HCT116 (cell line): ENCODE measurements around the gene MAP3K21. TPM values are rescaled to one million over a fixed set of nuclear protein-coding genes. Genes with fewer than 3 reads are reported as not detected.

Source experiments
- ATAC-seq: fragments of 200-7000 bp; cut with Tn5 transposase; 2 replicates; pipeline ENCODE4 v1.9.1; 2020; ENCODE audit warnings: mild to moderate bottlenecking, moderate library complexity
- BruUV-seq: library from RNA; stranded (reverse); fragments of 400-500 nt; replicated peaks from 2 replicates; lab custom pipeline; 2021; lab: Mats Ljungman, UMichigan
- CTCF ChIA-PET: fragments of 300-600 bp; sonication (Branson Sonifier 250); formaldehyde crosslinking; loops from one replicate; lab custom pipeline; 2021; ENCODE audit warnings: antibody characterized with exemption; lab: Charles Lee
- POLR2A ChIA-PET: fragments of 300-600, 350-600 bp; sonication (Branson Sonifier 250); formaldehyde crosslinking; loops from one replicate; lab custom pipeline; 2021; ENCODE audit warnings: antibody characterized with exemption; lab: Charles Lee
- RAD21 ChIA-PET, 2 experiments: fragments of 300-600 bp; sonication (Branson Sonifier 250); formaldehyde crosslinking; loops; one replicate each; lab custom pipeline; 2023; ENCODE audit warnings: low total read pairs in 2 of 2; ENCODE audit not compliant: uncharacterized antibody in 2 of 2, unreplicated experiment in 2 of 2, low non-redundant PET in 1 of 2; lab: Charles Lee
- DNase-seq: peaks from one replicate; pipeline ENCODE4 v3.0.0-alpha.2; 2010; ENCODE audit warnings: low read depth, low spot score
- H2AFZ ChIP-seq: fragments of 200-600 bp; shearing (Covaris generic), sonication (generic); 2 replicates; pipeline ENCODE4 v1.6.1; 2017; ENCODE audit warnings: low read depth, mixed run types, mixed read lengths, antibody characterized with exemption, low read length; ENCODE audit not compliant: poor library complexity, severe bottlenecking
- H3K27ac ChIP-seq: 2 replicates; pipeline ENCODE4 v1.5.1; 2012; ENCODE audit warnings: low read depth, low read length
- H3K27me3 ChIP-seq: fragments of 200-600 bp; sonication (generic); 2 replicates; pipeline ENCODE4 v1.6.1; 2016; ENCODE audit warnings: mixed run types, low read length, mixed read lengths; ENCODE audit not compliant: insufficient read depth
- H3K36me3 ChIP-seq, 2 experiments: fragments of 200-500 bp in 1 of 2; fragments of 200-600 bp in 1 of 2; sonication (Bioruptor generic) in 1 of 2; sonication (generic) in 1 of 2; 2 replicates each; pipeline versions ENCODE4 v1.5.1 to v1.6.1; 2014 to 2016; ENCODE audit warnings: low read length in 2 of 2, inconsistent platforms in 1 of 2, mixed read lengths in 1 of 2, mixed run types in 1 of 2; ENCODE audit not compliant: insufficient read depth in 2 of 2, control insufficient read depth in 1 of 2
- H3K4me1 ChIP-seq, 2 experiments: fragments of 200-600 bp in 1 of 2; sonication (generic) in 1 of 2; 2 replicates each; pipeline versions ENCODE4 v1.5.1 to v1.6.1; 2012 to 2017; ENCODE audit warnings: low read length in 2 of 2, inconsistent platforms in 1 of 2, mild to moderate bottlenecking in 1 of 2, mixed read lengths in 1 of 2, mixed run types in 1 of 2, moderate library complexity in 1 of 2; ENCODE audit not compliant: insufficient read depth in 2 of 2, control insufficient read depth in 1 of 2
- H3K4me2 ChIP-seq: fragments of 200-600 bp; sonication (generic); 2 replicates; pipeline ENCODE4 v1.6.1; 2017; ENCODE audit warnings: mixed run types, low read length, mixed read lengths
- H3K4me3 ChIP-seq, 2 experiments: fragments of 200-600 bp in 1 of 2; sonication (generic) in 1 of 2; replicated peaks in 1 of 2; 2 replicates each; pipeline ENCODE4 v1.5.1; 2011 to 2016; ENCODE audit warnings: low read length in 2 of 2, control low read depth in 1 of 2, low read depth in 1 of 2, mild to moderate bottlenecking in 1 of 2, mixed read lengths in 1 of 2, mixed run types in 1 of 2
- H3K79me2 ChIP-seq: fragments of 200-600 bp; sonication (generic); 2 replicates; pipeline ENCODE4 v1.6.1; 2017; ENCODE audit warnings: mild to moderate bottlenecking, mixed run types, low read length, moderate library complexity, mixed read lengths; ENCODE audit not compliant: insufficient read depth
- H3K9ac ChIP-seq: fragments of 200-600 bp; sonication (generic); 2 replicates; pipeline ENCODE4 v1.6.1; 2016; ENCODE audit warnings: low read length, mixed read lengths
- H3K9me2 ChIP-seq: fragments of 200-600 bp; sonication (generic), shearing (Covaris generic); 2 replicates; pipeline ENCODE4 v1.6.1; 2017; ENCODE audit warnings: mixed run types, mild to moderate bottlenecking, moderate library complexity; ENCODE audit not compliant: insufficient read depth
- H3K9me3 ChIP-seq, 2 experiments: fragments of 200-500 bp in 1 of 2; fragments of 200-600 bp in 1 of 2; sonication (Bioruptor generic) in 1 of 2; sonication (generic) in 1 of 2; 2 replicates each; pipeline ENCODE4 v1.6.1; 2014 to 2017; ENCODE audit warnings: low read length in 2 of 2, mixed read lengths in 2 of 2, inconsistent platforms in 1 of 2, low read depth in 1 of 2, mild to moderate bottlenecking in 1 of 2, mixed run types in 1 of 2, moderate library complexity in 1 of 2; ENCODE audit not compliant: control insufficient read depth in 1 of 2, insufficient read depth in 1 of 2
- H4K20me1 ChIP-seq: fragments of 200-600 bp; sonication (generic), shearing (Covaris generic); 2 replicates; pipeline ENCODE4 v1.6.1; 2017; ENCODE audit warnings: mixed run types, mild to moderate bottlenecking, moderate library complexity; ENCODE audit not compliant: insufficient read depth
- CBX3 ChIP-seq: IDR thresholded peaks from 2 replicates; pipeline ENCODE4 v1.6.1; 2012; ENCODE audit warnings: low read depth
- CEBPB ChIP-seq: IDR thresholded peaks from 2 replicates; pipeline ENCODE4 v1.6.1; 2012; ENCODE audit warnings: low read depth
- EGR1 ChIP-seq: IDR thresholded peaks from 2 replicates; pipeline ENCODE4 v1.6.1; 2012; ENCODE audit warnings: low read depth
- EZH2 ChIP-seq: fragments of 200-600 bp; sonication (generic); IDR thresholded peaks from 2 replicates; pipeline ENCODE4 v1.6.1; 2017; ENCODE audit warnings: antibody characterized with exemption, mixed run types
- EZH2phosphoT487 ChIP-seq: fragments of 200-600 bp; IDR thresholded peaks from 2 replicates; pipeline ENCODE4 v1.6.1; 2018; ENCODE audit warnings: antibody characterized with exemption, borderline replicate concordance
- FOSL1 ChIP-seq: IDR thresholded peaks from 2 replicates; pipeline ENCODE4 v1.6.1; 2012; ENCODE audit warnings: low read depth
- JUND ChIP-seq: IDR thresholded peaks from 2 replicates; pipeline ENCODE4 v1.6.1; 2012
- POLR2AphosphoS5 ChIP-seq: IDR thresholded peaks from 2 replicates; pipeline ENCODE4 v1.6.1; 2011; ENCODE audit warnings: mild to moderate bottlenecking, low read depth, low read length, moderate library complexity
- SP1 ChIP-seq: IDR thresholded peaks from 2 replicates; pipeline ENCODE4 v1.6.1; 2012; ENCODE audit warnings: low read depth
- SRF ChIP-seq: IDR thresholded peaks from 2 replicates; pipeline ENCODE4 v1.6.1; 2012; ENCODE audit warnings: low read depth
- TCF7L2 ChIP-seq: IDR thresholded peaks from 2 replicates; pipeline ENCODE4 v1.7.0; 2011; ENCODE audit warnings: borderline replicate concordance, inconsistent platforms; ENCODE audit not compliant: insufficient read depth, insufficient read length; ENCODE audit errors: extremely low read depth
- YY1 ChIP-seq: IDR thresholded peaks from 2 replicates; pipeline ENCODE4 v1.6.1; 2011; ENCODE audit warnings: low read length, low read depth, moderate library complexity, mild to moderate bottlenecking; ENCODE audit not compliant: insufficient replicate concordance; ENCODE audit errors: extremely low read depth
- ZFX ChIP-seq: fragments of 450-650 bp; IDR thresholded peaks from 2 replicates; pipeline ENCODE4 v1.6.1; 2017
- intact Hi-C: fragments of 100-400 bp; cut with micrococcal nuclease; formaldehyde crosslinking; loops from 2 replicates; pipeline ENCODE4 v1.10.0; 2022
- total RNA-seq: library from RNA; stranded (reverse); gene quantifications from one replicate; pipeline ENCODE4 v1.2.1, GENCODE V29; 2021; ENCODE audit not compliant: unreplicated experiment
- TF ChIP-seq, protein P1 (sequence below): IDR thresholded peaks from 2 replicates; pipeline ENCODE4 v1.6.1; 2012
- TF ChIP-seq, protein P2 (sequence below): IDR thresholded peaks from 2 replicates; pipeline ENCODE4 v1.6.1; 2011; ENCODE audit warnings: mild to moderate bottlenecking, low read length, moderate library complexity; ENCODE audit not compliant: insufficient replicate concordance; ENCODE audit errors: extremely low read depth
- TF ChIP-seq, protein P3 (sequence below), 3 experiments: fragments of 200-600 bp in 1 of 3; sonication (generic) in 1 of 3; IDR thresholded peaks in 2 of 3; conservative IDR thresholded peaks in 1 of 3; 2 replicates each; pipeline ENCODE4 v1.5.1; 2012 to 2017; ENCODE audit warnings: low read depth in 2 of 3, low read length in 2 of 3, antibody characterized with exemption in 1 of 3, borderline replicate concordance in 1 of 3, control low read depth in 1 of 3, mild to moderate bottlenecking in 1 of 3, mixed read lengths in 1 of 3, mixed run types in 1 of 3, moderate library complexity in 1 of 3; ENCODE audit not compliant: insufficient read depth in 1 of 3
- TF ChIP-seq, protein P4 (sequence below): IDR thresholded peaks from 2 replicates; pipeline ENCODE4 v1.6.1; 2012

MAP3K21 gene
- total RNA-seq, 1 experiment from 2014 or later, result 19.1 TPM

DNA sequence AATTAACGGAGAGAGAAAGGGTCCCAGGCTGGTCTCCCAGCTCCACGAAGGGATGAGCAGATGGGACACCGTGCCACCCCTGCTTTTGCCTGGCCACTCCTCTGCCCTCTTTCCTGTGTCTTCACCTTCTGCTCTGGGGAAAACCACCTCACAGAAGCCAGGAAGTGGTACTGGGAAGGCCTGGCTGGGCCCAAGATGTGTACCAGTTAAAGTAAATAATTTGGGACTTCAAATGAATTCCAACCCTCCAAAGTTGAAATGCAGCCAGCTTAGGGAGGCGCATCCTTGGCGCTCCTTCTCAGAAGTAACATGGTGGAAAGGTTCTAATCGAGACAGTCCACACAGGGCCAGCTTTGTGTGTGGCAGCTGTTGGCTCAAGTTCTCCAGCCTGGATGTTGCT, 45.7 kb downstream of the MAP3K21 start:
- peaks cover 8% of the 10 kb centered on the region; the same call in 1 of the 2 replicates for H3K79me2 ChIP-seq
- intact Hi-C loops, result no loop called here
- H3K9ac ChIP-seq, result no peak overlapping the region
- no peak for ATAC-seq
- H2AFZ ChIP-seq, result no peak overlapping the region
- no peak for DNase-seq
- H3K36me3 ChIP-seq, result peaks cover 6 to 11% of the 10 kb centered on the region in 2 experiments; a peak in 1 of 4 replicates
- RAD21 ChIA-PET, result no interaction called here
- H3K9me3 ChIP-seq, result no peaks in the 10 kb centered on the region
- H3K27me3 ChIP-seq, result no peaks in the 10 kb centered on the region
- no TSS peak for BruUV-seq
- POLR2A ChIA-PET, result no interaction called here
- H4K20me1 ChIP-seq, result no peaks in the 10 kb centered on the region
- H3K4me1 ChIP-seq, result peaks cover 7 to 8% of the 10 kb centered on the region in 2 experiments
- no peaks in the 10 kb centered on the region for H3K9me2 ChIP-seq
- CTCF ChIA-PET, result no interaction called here
- H3K4me2 ChIP-seq, result no peak overlapping the region
- H3K4me3 ChIP-seq, result no peak overlapping the region
- TF ChIP-seq, protein P1, sequence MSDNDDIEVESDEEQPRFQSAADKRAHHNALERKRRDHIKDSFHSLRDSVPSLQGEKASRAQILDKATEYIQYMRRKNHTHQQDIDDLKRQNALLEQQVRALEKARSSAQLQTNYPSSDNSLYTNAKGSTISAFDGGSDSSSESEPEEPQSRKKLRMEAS, result no peak
- TF ChIP-seq EZH2 (no peak), ZFX (no peak), CBX3 (no peak), CEBPB (no peak), JUND (no peak), EZH2phosphoT487 (no peak), SP1 (no peak), SRF (no peak), POLR2AphosphoS5 (no peak), YY1 (no peak), EGR1 (no peak), TCF7L2 (no peak), FOSL1 (no peak)
- TF ChIP-seq, protein P2, sequence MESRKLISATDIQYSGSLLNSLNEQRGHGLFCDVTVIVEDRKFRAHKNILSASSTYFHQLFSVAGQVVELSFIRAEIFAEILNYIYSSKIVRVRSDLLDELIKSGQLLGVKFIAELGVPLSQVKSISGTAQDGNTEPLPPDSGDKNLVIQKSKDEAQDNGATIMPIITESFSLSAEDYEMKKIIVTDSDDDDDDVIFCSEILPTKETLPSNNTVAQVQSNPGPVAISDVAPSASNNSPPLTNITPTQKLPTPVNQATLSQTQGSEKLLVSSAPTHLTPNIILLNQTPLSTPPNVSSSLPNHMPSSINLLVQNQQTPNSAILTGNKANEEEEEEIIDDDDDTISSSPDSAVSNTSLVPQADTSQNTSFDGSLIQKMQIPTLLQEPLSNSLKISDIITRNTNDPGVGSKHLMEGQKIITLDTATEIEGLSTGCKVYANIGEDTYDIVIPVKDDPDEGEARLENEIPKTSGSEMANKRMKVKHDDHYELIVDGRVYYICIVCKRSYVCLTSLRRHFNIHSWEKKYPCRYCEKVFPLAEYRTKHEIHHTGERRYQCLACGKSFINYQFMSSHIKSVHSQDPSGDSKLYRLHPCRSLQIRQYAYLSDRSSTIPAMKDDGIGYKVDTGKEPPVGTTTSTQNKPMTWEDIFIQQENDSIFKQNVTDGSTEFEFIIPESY, result no peak
- TF ChIP-seq, protein P3, sequence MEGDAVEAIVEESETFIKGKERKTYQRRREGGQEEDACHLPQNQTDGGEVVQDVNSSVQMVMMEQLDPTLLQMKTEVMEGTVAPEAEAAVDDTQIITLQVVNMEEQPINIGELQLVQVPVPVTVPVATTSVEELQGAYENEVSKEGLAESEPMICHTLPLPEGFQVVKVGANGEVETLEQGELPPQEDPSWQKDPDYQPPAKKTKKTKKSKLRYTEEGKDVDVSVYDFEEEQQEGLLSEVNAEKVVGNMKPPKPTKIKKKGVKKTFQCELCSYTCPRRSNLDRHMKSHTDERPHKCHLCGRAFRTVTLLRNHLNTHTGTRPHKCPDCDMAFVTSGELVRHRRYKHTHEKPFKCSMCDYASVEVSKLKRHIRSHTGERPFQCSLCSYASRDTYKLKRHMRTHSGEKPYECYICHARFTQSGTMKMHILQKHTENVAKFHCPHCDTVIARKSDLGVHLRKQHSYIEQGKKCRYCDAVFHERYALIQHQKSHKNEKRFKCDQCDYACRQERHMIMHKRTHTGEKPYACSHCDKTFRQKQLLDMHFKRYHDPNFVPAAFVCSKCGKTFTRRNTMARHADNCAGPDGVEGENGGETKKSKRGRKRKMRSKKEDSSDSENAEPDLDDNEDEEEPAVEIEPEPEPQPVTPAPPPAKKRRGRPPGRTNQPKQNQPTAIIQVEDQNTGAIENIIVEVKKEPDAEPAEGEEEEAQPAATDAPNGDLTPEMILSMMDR (IDR thresholded peaks at IDR 0.05 in 2 of 3, conservative IDR thresholded peaks at IDR 0.05 in 1 of 3; ENCODE audit: borderline replicate concordance in 1 of 3, insufficient read depth in 1 of 3, low read depth in 2 of 3, low read length in 2 of 3), result no peak
- TF ChIP-seq, protein P4, sequence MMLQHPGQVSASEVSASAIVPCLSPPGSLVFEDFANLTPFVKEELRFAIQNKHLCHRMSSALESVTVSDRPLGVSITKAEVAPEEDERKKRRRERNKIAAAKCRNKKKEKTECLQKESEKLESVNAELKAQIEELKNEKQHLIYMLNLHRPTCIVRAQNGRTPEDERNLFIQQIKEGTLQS, result no peak
- H3K27ac ChIP-seq, result no peak overlapping the region
